OCI-LY3 (cell line): Measurements from ENCODE around the gene LRRC66.

Source experiments
- H2AFZ ChIP-seq: fragments of 200-600, 300-600 bp; shearing (Covaris generic); 2 replicates; pipeline ENCODE4 v1.6.0; 2014; ENCODE audit warnings: antibody characterized with exemption, low read depth, low read length
- H3K27ac ChIP-seq: fragments of 200-600, 300-600 bp; sonication (generic); 2 replicates; pipeline ENCODE4 v1.5.1; 2014; ENCODE audit warnings: mild to moderate bottlenecking, low read length, moderate library complexity, mixed read lengths
- H3K27me3 ChIP-seq: fragments of 200-600, 300-600 bp; sonication (generic); 2 replicates; pipeline ENCODE4 v1.6.1; 2014; ENCODE audit warnings: low read depth, low read length, mixed read lengths
- H3K36me3 ChIP-seq: fragments of 200-600, 300-600 bp; sonication (generic); replicated peaks from 2 replicates; pipeline ENCODE3; 2014; ENCODE audit warnings: low read depth, low read length, mixed read lengths
- H3K4me1 ChIP-seq: fragments of 300-600, 200-600 bp; sonication (generic); 2 replicates; pipeline ENCODE4 v1.6.1; 2014; ENCODE audit warnings: low read length, mixed read lengths
- H3K4me2 ChIP-seq: fragments of 200-600, 300-600 bp; sonication (generic); 2 replicates; pipeline ENCODE4 v1.6.1; 2014; ENCODE audit warnings: low read length, mixed read lengths
- H3K4me3 ChIP-seq: fragments of 300-600, 200-600 bp; sonication (generic); 2 replicates; pipeline ENCODE4 v1.5.1; 2014; ENCODE audit warnings: antibody characterized with exemption, mild to moderate bottlenecking, low read length, moderate library complexity
- H3K79me2 ChIP-seq: fragments of 300-600, 200-600 bp; shearing (Covaris generic); 2 replicates; pipeline ENCODE4 v1.6.1; 2014; ENCODE audit warnings: mild to moderate bottlenecking, low read length, mixed read lengths
- H3K9ac ChIP-seq: fragments of 300-600, 200-600 bp; shearing (Covaris generic); 2 replicates; pipeline ENCODE4 v1.6.0; 2014; ENCODE audit warnings: mild to moderate bottlenecking, low read length, moderate library complexity
- H3K9me3 ChIP-seq: fragments of 200-600, 300-600 bp; shearing (Covaris generic); 2 replicates; pipeline ENCODE4 v1.6.1; 2014; ENCODE audit warnings: low read length, mixed read lengths; ENCODE audit not compliant: insufficient read depth
- H4K20me1 ChIP-seq: fragments of 200-600, 300-600 bp; sonication (generic); 2 replicates; pipeline ENCODE4 v1.6.1; 2016; ENCODE audit warnings: low read length, mixed read lengths; ENCODE audit not compliant: insufficient read depth
- EZH2phosphoT487 ChIP-seq: fragments of 200-600 bp; shearing (Covaris generic); IDR thresholded peaks from 2 replicates; pipeline ENCODE4 v1.6.1; 2018; ENCODE audit warnings: antibody characterized with exemption, mixed run types, low read depth
- TF ChIP-seq, protein P1 (sequence below): fragments of 200-600, 300-600 bp; sonication (generic); IDR thresholded peaks from 2 replicates; pipeline ENCODE4 v1.5.1; 2014; ENCODE audit warnings: antibody characterized with exemption, low read length, low read depth

The LRRC66 gene

DNA sequence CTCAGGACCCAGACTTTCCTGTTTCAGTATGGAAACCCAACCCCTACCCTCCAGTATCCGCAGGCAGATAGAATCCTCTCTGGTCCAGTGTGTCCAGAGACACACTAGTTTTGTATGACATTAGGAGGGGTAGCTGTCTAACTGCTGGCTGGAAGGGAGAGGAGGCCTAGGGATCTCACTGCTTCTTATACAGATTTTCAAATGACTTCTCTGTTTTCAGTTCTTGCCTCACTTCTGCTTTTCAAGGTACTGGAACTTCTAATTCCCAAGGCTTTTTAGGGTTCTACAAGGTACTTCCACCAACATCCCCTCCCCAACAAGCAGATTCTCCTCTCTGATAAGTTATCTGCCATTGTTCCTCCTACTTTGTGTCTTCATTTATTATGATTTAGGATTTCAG is 11.8 kb upstream of the LRRC66 start:
- Histone ChIP-seq H3K27me3 (no peaks in the 10 kb centered on the region), H3K4me2 (no peak overlapping the region), H2AFZ (no peak overlapping the region), H3K9ac (no peak overlapping the region), H3K4me3 (no peak overlapping the region), H3K79me2 (peaks cover 12% of the 10 kb centered on the region; the same call in 1 of the 2 replicates), H4K20me1 (no peaks in the 10 kb centered on the region), H3K4me1 (peaks cover 13% of the 10 kb centered on the region), H3K9me3 (no peaks in the 10 kb centered on the region), H3K36me3 (peaks cover 14% of the 10 kb centered on the region), H3K27ac (no peak overlapping the region)
- TF ChIP-seq EZH2phosphoT487, result no peak
- TF ChIP-seq, protein P1, sequence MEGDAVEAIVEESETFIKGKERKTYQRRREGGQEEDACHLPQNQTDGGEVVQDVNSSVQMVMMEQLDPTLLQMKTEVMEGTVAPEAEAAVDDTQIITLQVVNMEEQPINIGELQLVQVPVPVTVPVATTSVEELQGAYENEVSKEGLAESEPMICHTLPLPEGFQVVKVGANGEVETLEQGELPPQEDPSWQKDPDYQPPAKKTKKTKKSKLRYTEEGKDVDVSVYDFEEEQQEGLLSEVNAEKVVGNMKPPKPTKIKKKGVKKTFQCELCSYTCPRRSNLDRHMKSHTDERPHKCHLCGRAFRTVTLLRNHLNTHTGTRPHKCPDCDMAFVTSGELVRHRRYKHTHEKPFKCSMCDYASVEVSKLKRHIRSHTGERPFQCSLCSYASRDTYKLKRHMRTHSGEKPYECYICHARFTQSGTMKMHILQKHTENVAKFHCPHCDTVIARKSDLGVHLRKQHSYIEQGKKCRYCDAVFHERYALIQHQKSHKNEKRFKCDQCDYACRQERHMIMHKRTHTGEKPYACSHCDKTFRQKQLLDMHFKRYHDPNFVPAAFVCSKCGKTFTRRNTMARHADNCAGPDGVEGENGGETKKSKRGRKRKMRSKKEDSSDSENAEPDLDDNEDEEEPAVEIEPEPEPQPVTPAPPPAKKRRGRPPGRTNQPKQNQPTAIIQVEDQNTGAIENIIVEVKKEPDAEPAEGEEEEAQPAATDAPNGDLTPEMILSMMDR, result no peak

DNA sequence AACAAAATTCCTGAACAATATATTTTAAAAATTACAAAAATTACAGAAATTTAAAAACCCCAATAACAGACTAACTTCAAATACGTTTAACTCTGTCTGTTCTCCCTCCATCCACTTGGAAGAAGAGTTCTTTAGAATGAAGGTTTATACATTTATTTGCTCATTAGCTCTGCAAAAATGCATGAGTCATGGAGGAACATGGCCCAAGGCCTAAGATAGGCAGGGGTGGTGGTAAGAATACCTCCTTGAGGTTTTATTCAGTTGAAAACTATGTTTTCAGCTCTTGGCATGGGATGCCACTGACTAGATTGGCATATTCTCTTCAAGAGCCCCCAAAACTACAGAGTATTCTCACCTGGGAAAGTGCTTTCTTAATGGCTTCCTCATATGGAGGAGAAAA is 8.8 kb upstream of the LRRC66 start:
- Histone ChIP-seq H3K36me3 (peaks cover 17% of the 10 kb centered on the region), H3K9me3 (no peaks in the 10 kb centered on the region), H3K4me3 (no peak overlapping the region), H3K27me3 (no peaks in the 10 kb centered on the region), H3K27ac (no peak overlapping the region), H2AFZ (no peak overlapping the region), H3K4me1 (peaks cover 6% of the 10 kb centered on the region; the same call in 1 of the 2 replicates), H3K4me2 (no peak overlapping the region), H4K20me1 (no peaks in the 10 kb centered on the region), H3K9ac (no peak overlapping the region), H3K79me2 (no peaks in the 10 kb centered on the region)
- no peak for TF ChIP-seq EZH2phosphoT487
- TF ChIP-seq, protein P1, result no peak

DNA sequence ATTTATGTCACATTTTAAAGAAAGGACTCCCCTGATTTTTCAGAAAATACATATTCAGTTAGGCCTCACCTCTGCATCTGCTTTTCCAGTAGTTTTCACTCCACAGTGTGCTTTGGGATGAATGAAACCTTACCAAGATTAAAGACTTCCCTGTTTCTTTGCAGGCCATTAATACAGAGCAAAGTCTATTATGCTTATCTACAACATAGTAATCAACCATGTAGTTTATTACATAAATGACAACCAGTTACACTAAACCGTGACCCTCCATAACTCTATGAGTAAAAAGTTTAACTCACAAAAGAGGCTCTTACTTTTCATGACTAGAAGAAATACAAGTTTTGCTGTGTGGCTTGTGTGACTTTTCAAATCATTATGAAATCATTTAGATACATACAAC is 2.3 kb downstream of the LRRC66 start:
- H3K4me1 ChIP-seq, result peaks cover 10% of the 10 kb centered on the region
- no peaks in the 10 kb centered on the region for H3K27me3 ChIP-seq
- H2AFZ ChIP-seq, result no peak overlapping the region
- H3K27ac ChIP-seq, result no peak overlapping the region
- no peaks in the 10 kb centered on the region for H3K9me3 ChIP-seq
- H3K36me3 ChIP-seq, result peaks cover 7% of the 10 kb centered on the region
- no peaks in the 10 kb centered on the region for H4K20me1 ChIP-seq
- no peaks in the 10 kb centered on the region for H3K79me2 ChIP-seq
- no peak overlapping the region for H3K4me3 ChIP-seq
- H3K9ac ChIP-seq, result no peak overlapping the region
- H3K4me2 ChIP-seq, result no peak overlapping the region
- TF ChIP-seq EZH2phosphoT487, result no peak
- TF ChIP-seq, protein P1, result no peak

DNA sequence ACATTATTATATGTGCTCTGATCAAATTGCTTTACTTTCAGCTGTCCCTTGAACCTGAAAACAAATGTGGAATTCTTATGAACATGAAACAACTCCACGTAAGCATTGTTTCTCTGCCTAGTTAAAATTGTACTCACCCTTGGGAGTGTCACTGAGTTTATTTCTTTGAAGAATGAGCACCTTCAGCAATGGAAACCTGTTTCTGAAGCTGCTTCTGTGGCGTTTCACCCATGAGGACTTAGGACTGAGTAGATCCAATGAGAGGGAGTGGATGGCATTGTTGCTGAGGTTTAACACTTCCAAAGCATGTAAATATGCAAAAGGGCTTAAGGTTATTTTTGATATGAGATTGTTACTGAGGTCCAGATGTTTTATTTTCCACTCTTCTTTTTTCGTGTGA is 3.2 kb downstream of the LRRC66 start:
- Histone ChIP-seq H3K4me2 (no peak overlapping the region), H4K20me1 (no peaks in the 10 kb centered on the region), H3K4me1 (peaks cover 10% of the 10 kb centered on the region), H3K27me3 (no peaks in the 10 kb centered on the region), H3K9ac (no peak overlapping the region), H3K9me3 (no peaks in the 10 kb centered on the region), H3K36me3 (no peaks in the 10 kb centered on the region), H2AFZ (no peak overlapping the region), H3K4me3 (no peak overlapping the region), H3K79me2 (no peaks in the 10 kb centered on the region), H3K27ac (no peak overlapping the region)
- no peak for TF ChIP-seq EZH2phosphoT487
- TF ChIP-seq, protein P1, result no peak
